ENCODE data around the gene TMA7. TPM values are rescaled to one million over a fixed set of nuclear protein-coding genes. Genes with fewer than 3 reads are reported as not detected.
"Not testable (repeated sequence)": the region's sequence is repeated elsewhere in the genome, so short reads cannot be mapped to it uniquely, and the experiment has no call there.

Gene TMA7
- 701 TPM for polyA plus RNA-seq

- Mint-ChIP-seq H3K4me3 (peak within 1 kb of the TSS; percentile 92 to 100 (median 95)), H3K4me1 (peaks cover 20 to 32% (median 20%) of the 10 kb centered on the region in 3 donors), H3K9me3 (no peaks in the 10 kb centered on the region), H3K27ac (peak within 1 kb of the TSS; percentile 88 to 99 (median 97)), H3K27me3 (no peaks in the 10 kb centered on the region), H3K36me3 (peaks cover 2% of the 10 kb centered on the region)
Measured at GRCh38 chr3:48439820-48440589, at the start of gene TMA7, which contains the start of gene CCDC51. Gene TMA7 (plus strand): TSS chr3:48440257. CDS start chr3:48440297, 40 bp downstream. Gene CCDC51 (minus strand): TSS chr3:48440119. CDS start chr3:48435128, 4,991 bp downstream.

- H3K36me3 Mint-ChIP-seq = peaks cover 1% of the 10 kb centered on the region
- H3K4me1 Mint-ChIP-seq = no peaks in the 10 kb centered on the region
- H3K9me3 Mint-ChIP-seq = no peaks in the 10 kb centered on the region
- H3K27me3 Mint-ChIP-seq = peaks cover 14% of the 10 kb centered on the region
- H3K4me3 Mint-ChIP-seq = no peak overlapping the region
- H3K27ac Mint-ChIP-seq = no peak overlapping the region
Measured at GRCh38 chr3:48394391-48394790, 45.7 kb upstream of the TMA7 start.

GRCh38 chr3:48395714-48396113, 44.3 kb upstream of the TMA7 start:
- peaks cover 1% of the 10 kb centered on the region for H3K36me3 Mint-ChIP-seq
- H3K9me3 Mint-ChIP-seq = no peaks in the 10 kb centered on the region
- H3K27ac Mint-ChIP-seq = no peak overlapping the region
- peaks cover 11% of the 10 kb centered on the region for H3K27me3 Mint-ChIP-seq
- no peak overlapping the region for H3K4me3 Mint-ChIP-seq
- H3K4me1 Mint-ChIP-seq = no peaks in the 10 kb centered on the region

GRCh38 chr3:48397767-48398681, 42.0 kb upstream of the TMA7 start:
- H3K9me3 Mint-ChIP-seq = no peaks in the 10 kb centered on the region
- H3K36me3 Mint-ChIP-seq = peaks cover 1% of the 10 kb centered on the region
- no peaks in the 10 kb centered on the region for H3K4me1 Mint-ChIP-seq
- H3K27me3 Mint-ChIP-seq = no peaks in the 10 kb centered on the region
- peak overlapping the region in 1 of 4 donors; percentile 11 for H3K4me3 Mint-ChIP-seq
- no peak overlapping the region for H3K27ac Mint-ChIP-seq

GRCh38 chr3:48398701-48399386, 41.2 kb upstream of the TMA7 start:
- Mint-ChIP-seq H3K4me1 (no peaks in the 10 kb centered on the region), H3K27ac (no peak overlapping the region), H3K27me3 (no peaks in the 10 kb centered on the region), H3K9me3 (no peaks in the 10 kb centered on the region), H3K4me3 (no peak overlapping the region), H3K36me3 (peaks cover 1% of the 10 kb centered on the region)

GRCh38 chr3:48399387-48400172, 40.5 kb upstream of the TMA7 start:
- no peaks in the 10 kb centered on the region for H3K9me3 Mint-ChIP-seq
- no peaks in the 10 kb centered on the region for H3K4me1 Mint-ChIP-seq
- H3K4me3 Mint-ChIP-seq = peak overlapping the region in 1 of 4 donors; percentile 27
- no peaks in the 10 kb centered on the region for H3K27me3 Mint-ChIP-seq
- H3K36me3 Mint-ChIP-seq = peaks cover 1% of the 10 kb centered on the region
- no peak overlapping the region for H3K27ac Mint-ChIP-seq

GRCh38 chr3:48400824-48401433, 39.1 kb upstream of the TMA7 start:
- H3K4me1 Mint-ChIP-seq = no peaks in the 10 kb centered on the region
- H3K9me3 Mint-ChIP-seq = no peaks in the 10 kb centered on the region
- H3K27me3 Mint-ChIP-seq = no peaks in the 10 kb centered on the region
- peaks cover 1% of the 10 kb centered on the region for H3K36me3 Mint-ChIP-seq
- H3K4me3 Mint-ChIP-seq = no peak overlapping the region
- peak overlapping the region in 1 of 3 donors; percentile 92 for H3K27ac Mint-ChIP-seq

GRCh38 chr3:48401434-48401901, 38.6 kb upstream of the TMA7 start:
- not testable (repeated sequence) for H3K27me3 Mint-ChIP-seq

GRCh38 chr3:48402281-48402732, 37.8 kb upstream of the TMA7 start:
- H3K4me3 Mint-ChIP-seq = no peak overlapping the region
- H3K36me3 Mint-ChIP-seq = no peaks in the 10 kb centered on the region
- H3K27ac Mint-ChIP-seq = no peak overlapping the region
- no peaks in the 10 kb centered on the region for H3K9me3 Mint-ChIP-seq
- no peaks in the 10 kb centered on the region for H3K4me1 Mint-ChIP-seq
- H3K27me3 Mint-ChIP-seq = no peaks in the 10 kb centered on the region

More at GRCh38 chr3:48401434-48401901, 38.6 kb upstream of the TMA7 start:
- H3K27ac Mint-ChIP-seq, H3K4me3 Mint-ChIP-seq, H3K36me3 Mint-ChIP-seq, H3K9me3 Mint-ChIP-seq, H3K4me1 Mint-ChIP-seq: not testable (repeated sequence)

- Mint-ChIP-seq H3K4me3 (no peak overlapping the region), H3K27me3 (no peaks in the 10 kb centered on the region), H3K4me1 (no peaks in the 10 kb centered on the region), H3K27ac (no peak overlapping the region), H3K9me3 (no peaks in the 10 kb centered on the region), H3K36me3 (no peaks in the 10 kb centered on the region)
Measured at GRCh38 chr3:48402907-48403306, 37.1 kb upstream of the TMA7 start.

- Mint-ChIP-seq H3K36me3 (no peaks in the 10 kb centered on the region), H3K4me1 (peaks cover 0 to 2% (median 0%) of the 10 kb centered on the region in 3 donors), H3K9me3 (no peaks in the 10 kb centered on the region), H3K27me3 (no peaks in the 10 kb centered on the region), H3K27ac (no peak overlapping the region), H3K4me3 (no peak overlapping the region)
Measured at GRCh38 chr3:48403533-48404439, 36.3 kb upstream of the TMA7 start.

- no peak overlapping the region for H3K27ac Mint-ChIP-seq
- H3K9me3 Mint-ChIP-seq = no peaks in the 10 kb centered on the region
- H3K4me1 Mint-ChIP-seq = peaks cover 0 to 2% (median 0%) of the 10 kb centered on the region in 3 donors
- H3K36me3 Mint-ChIP-seq = no peaks in the 10 kb centered on the region
- no peak overlapping the region for H3K4me3 Mint-ChIP-seq
- no peaks in the 10 kb centered on the region for H3K27me3 Mint-ChIP-seq
Measured at GRCh38 chr3:48404440-48405342, 35.4 kb upstream of the TMA7 start.

Measured in IgD-negative memory B cell (primary cell).